A204.1 (cell line): ENCODE data around the gene CD44.

Experiments used
- FAIRE-seq: peaks from 2 replicates; lab custom pipeline; 2012; peaks lifted over from hg19 to GRCh38; lab: Jason Lieb, UNC

The CD44 gene

GRCh38 chr11:35112056-35112845 lies 26.7 kb upstream of the CD44 start:
- no peak for FAIRE-seq

DNA sequence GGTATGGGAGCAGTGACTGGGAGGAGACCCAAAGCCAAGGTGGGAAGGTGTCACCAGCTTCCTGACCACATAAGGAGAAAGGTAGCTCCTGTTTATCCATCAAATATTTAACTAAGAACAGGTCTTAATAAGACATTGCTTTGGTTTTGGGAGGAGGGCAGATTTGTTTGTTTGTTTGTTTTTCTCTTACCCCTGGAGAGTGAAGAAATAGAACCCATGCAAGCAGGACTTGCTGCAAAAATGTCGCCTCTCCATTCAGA lies 26.2 kb upstream of the CD44 start:
- FAIRE-seq, result no peak

- no peak for FAIRE-seq
Observed at GRCh38 chr11:35114906-35115687, 23.9 kb upstream of the CD44 start.

- no peak for FAIRE-seq
Observed at GRCh38 chr11:35115688-35116030, 23.3 kb upstream of the CD44 start.

DNA sequence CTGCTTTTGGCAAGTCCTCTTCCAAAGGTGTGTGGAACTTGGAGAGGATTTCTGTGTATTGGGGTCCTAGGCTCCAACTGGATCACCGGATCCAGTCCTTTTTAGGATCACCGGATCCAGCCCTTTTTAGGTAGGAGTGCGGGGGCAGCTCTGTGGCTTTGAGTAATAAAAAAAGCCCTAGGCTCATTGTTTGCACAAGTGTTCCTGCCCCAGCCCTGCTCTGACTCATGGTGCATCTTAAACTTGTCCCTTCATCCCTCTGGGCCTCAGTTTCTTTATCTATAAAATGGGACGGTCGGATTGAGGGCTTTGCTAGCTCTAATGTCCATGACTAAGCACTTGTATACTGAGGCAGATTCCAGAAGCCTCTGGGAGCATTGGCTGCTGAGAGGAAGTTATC lies 22.7 kb upstream of the CD44 start:
- no peak for FAIRE-seq

GRCh38 chr11:35116762-35117640 lies 22.0 kb upstream of the CD44 start:
- no peak for FAIRE-seq

- FAIRE-seq, result no peak
Observed at GRCh38 chr11:35118906-35119305, 20.1 kb upstream of the CD44 start.

DNA sequence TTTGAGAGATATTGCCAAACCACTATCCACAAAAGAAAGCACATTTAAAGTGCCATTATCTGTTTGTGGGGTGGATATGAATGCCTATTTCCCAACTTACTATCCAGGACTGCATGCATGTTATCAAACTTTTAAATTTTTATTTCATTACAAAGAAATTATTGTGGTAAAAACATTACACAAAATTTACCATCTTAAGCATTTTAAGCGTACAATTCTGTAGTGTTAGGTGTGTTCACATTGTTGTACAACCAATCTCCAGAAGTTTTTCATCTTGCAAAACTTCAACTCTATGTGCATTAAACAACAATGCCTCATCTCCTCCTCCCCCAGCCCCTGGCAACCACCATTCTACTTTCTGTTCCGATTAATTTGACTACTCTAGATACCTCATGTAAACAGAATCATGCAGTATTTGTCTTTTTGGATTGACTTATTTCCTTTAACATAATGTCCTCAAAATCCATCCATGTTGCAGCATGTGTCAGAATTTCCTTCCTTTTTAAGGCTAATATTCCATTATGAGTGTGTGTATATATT lies 17.6 kb upstream of the CD44 start:
- no peak for FAIRE-seq

DNA sequence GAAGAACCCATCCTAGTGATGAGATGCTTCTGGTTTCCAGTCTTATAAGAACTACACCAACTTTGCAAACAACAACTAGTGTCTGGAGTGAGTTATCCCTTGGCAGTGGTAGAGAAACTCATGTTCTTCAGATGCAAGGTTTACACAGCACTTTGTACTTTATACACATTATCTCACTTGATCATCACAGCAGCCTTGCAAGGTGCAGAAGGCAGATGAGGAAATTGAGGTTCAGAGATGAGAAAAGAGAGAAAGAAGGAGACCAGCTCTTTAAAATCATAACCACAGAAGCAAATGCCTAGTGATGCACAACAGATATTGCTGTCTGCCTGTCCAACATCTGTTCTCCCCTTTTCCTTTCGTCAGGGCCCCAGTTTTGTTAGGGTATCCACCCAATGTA lies 16.7 kb upstream of the CD44 start:
- no peak for FAIRE-seq

DNA sequence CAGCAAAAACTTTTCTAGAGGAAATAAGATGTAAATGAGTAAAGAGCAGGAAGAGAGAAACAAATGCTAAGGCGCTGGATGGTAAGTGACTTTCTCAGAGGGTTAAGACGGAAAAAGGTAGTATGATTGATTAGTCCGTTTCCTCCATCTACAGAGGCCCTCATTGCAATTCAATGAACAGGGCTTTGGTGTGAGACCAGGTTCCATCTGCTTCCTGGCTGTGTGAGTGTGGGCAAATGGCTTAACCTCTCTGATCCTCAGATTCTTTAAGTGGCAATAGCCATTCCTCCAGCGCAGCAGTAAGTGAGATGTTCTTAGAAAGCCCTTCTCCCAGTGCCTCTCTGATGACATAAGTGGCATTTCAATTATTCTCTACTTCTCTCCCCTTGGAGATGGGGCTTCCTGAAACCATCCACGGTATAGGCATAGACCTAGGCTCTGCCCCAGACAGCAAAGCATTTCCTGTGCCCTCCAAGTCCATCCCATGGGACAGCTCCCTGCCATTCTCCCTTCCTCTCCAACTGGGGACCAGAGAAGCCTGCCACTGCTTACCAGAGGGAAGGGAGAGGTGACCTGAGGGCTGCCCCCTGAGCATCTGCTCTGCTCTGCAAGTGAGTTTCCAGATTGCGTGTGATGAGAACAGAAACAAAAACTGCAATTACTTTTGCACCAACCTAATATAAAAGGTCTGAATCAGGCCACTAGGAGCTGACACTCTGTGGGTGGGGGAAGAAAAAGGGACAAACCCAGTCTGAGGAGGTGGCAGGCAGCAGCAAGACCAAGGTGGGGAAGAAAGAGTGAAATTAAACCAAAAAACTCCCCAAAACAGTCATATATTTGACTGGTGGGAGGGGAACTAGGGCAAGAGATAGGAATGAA lies 12.7 kb upstream of the CD44 start:
- FAIRE-seq, result no peak

- FAIRE-seq, result no peak
Observed at GRCh38 chr11:35126879-35127581, 11.9 kb upstream of the CD44 start.

DNA sequence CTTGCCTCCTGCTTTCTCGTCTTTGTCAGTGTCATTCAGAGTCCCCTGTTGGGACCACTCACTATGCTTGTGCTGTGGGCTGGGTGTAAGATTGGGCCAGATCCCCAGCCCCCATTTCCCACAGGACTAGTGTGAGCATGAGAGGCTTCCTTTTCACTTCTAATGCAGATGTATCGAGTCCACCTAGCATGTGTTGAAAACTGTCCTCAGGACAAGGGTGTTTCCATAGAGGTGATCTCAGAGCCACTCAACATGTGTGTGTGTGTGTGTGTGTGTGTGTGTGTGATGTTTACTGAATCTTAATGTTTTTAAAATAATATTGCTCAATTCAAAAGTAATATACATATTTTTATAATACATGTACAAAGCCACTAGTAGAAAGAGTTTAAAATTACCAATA lies 11.4 kb upstream of the CD44 start:
- FAIRE-seq, result no peak

GRCh38 chr11:35131094-35131493 lies 7.9 kb upstream of the CD44 start:
- FAIRE-seq, result no peak

- FAIRE-seq, result no peak
Observed at GRCh38 chr11:35131886-35132285, 7.1 kb upstream of the CD44 start.

- FAIRE-seq, result no peak
Observed at GRCh38 chr11:35133656-35134055, 5.3 kb upstream of the CD44 start.

DNA sequence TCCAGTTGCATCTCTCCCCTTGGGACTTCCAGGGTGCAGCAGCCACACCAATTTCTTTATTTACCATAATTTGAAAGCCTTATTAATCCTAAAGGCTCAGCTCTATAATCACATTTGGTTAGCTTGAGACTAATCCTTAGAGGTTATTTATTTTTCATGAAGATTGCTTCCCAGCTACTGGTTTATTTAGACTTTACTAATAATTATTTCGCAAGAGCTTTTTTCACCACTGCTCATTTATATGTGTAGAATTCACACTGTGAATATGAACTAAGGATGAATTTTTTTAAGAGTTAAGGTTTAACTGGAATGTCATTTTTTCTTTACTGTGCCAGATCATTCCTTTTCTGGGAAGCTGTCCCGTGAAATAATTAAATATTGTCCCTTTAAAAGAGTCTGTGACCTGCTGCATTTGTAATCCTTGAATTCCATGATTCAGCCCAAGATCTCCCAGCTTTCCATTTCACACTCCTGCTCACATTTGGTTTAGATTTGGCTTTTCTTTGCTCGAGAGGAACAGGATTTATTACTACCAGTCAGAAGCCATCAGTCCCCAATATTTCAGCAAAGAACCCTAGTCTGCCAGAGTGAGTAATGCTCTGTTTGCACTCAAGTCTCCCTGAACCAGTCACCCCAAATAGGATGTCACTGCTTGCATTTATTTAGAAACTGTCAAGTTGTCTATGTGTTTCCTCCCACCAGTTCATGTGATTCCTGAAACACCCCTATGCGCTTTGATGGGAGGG lies 4.4 kb upstream of the CD44 start:
- no peak for FAIRE-seq

- FAIRE-seq, result no peak
Observed at GRCh38 chr11:35135222-35135621, 3.7 kb upstream of the CD44 start.

DNA sequence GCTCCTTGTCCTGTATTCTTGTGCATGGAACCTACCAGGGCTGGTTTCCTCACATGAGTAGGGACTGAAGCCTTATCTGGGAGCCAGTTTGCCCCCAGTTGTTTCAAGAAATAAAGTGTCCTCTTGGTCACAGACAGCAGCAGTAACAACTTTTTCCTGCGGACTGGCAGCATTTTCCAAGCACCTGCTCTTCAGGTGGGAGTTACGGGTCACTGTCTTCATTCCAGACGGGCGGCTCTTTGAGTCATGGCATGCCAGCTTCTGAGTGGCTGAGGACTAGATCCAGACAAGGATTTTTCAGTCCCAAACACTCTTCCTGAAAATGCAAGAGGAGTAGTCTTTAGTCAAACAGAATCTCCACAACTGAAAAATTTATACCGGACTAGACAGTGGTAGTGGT lies 2.7 kb upstream of the CD44 start:
- FAIRE-seq, result no peak

DNA sequence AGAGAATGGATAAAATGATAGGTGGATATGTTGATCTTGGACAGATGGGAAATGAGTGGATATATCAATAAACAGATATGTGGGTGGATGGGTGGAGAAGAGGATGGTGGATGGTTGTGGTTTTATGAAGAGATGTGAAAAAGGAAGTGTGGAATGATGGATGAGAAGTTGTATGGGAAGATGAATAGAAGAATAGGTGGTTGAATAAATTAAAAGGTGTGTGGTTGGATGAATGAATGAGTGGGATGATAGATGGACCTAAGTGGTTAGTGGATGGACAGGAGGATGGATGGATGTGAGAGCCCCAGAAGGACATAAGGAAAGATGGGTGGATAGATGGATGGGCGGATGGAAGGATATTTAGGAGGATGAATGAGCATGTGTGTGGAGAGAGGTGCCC lies 913 bp upstream of the CD44 start:
- no peak for FAIRE-seq

GRCh38 chr11:35138606-35138942 lies 397 bp upstream of the CD44 start:
- no peak for FAIRE-seq
